Spleen (tissue), 11 donors: ENCODE data around the gene MAPK8IP3. TPM values are rescaled to one million over a fixed set of nuclear protein-coding genes. Genes with fewer than 3 reads are reported as not detected.
A peak's percentile ranks its signal among the peaks of the same experiment; 100 is the strongest.

ENCODE experiments used
- DNase-seq: peaks from one replicate; pipeline ENCODE4 v3.0.0-alpha.2; 2020
- H3K27ac ChIP-seq, 8 donors: fragments of 200-600 bp; sonication (generic) in 7 of 8; 1 replicate in 4 of 8; 2 replicates in 4 of 8; pipeline versions ENCODE4 v1.5.0 to v1.8.0; 2016 to 2021; ENCODE audit warnings: inconsistent platforms in 4 of 8, mild to moderate bottlenecking in 4 of 8, moderate library complexity in 1 of 8
- H3K27me3 ChIP-seq, 7 donors: fragments of 200-600 bp; sonication (generic) in 6 of 7; replicated peaks in 1 of 7; 1 replicate in 4 of 7; 2 replicates in 3 of 7; pipeline versions ENCODE4 v1.5.0 to v1.8.0; 2016 to 2021; ENCODE audit warnings: inconsistent platforms in 3 of 7, mild to moderate bottlenecking in 1 of 7
- H3K36me3 ChIP-seq, 6 donors: fragments of 200-600 bp; sonication (generic) in 5 of 6; 1 replicate in 4 of 6; 2 replicates in 2 of 6; pipeline versions ENCODE4 v1.5.0 to v1.8.0; 2016 to 2021; ENCODE audit warnings: inconsistent platforms in 2 of 6
- H3K4me1 ChIP-seq, 6 donors: fragments of 200-600 bp; sonication (generic) in 5 of 6; 1 replicate in 3 of 6; 2 replicates in 3 of 6; pipeline versions ENCODE4 v1.5.0 to v1.8.0; 2016 to 2021; ENCODE audit warnings: inconsistent platforms in 3 of 6
- H3K4me3 ChIP-seq, 8 donors: fragments of 200-600 bp; sonication (generic) in 7 of 8; 1 replicate in 4 of 8; 2 replicates in 4 of 8; pipeline versions ENCODE4 v1.5.0 to v1.8.0; 2016 to 2021; ENCODE audit warnings: inconsistent platforms in 4 of 8, mild to moderate bottlenecking in 4 of 8, moderate library complexity in 2 of 8
- H3K9me3 ChIP-seq, 8 donors: fragments of 200-600 bp; sonication (generic) in 7 of 8; 1 replicate in 4 of 8; 2 replicates in 4 of 8; pipeline versions ENCODE4 v1.5.0 to v1.8.0; 2016 to 2021; ENCODE audit warnings: inconsistent platforms in 4 of 8
- CTCF ChIP-seq, 11 experiments: fragments of 200-600 bp in 7 of 11; fragments of 450-650 bp in 4 of 11; sonication (generic) in 4 of 11; IDR thresholded peaks in 8 of 11; conservative IDR thresholded peaks in 3 of 11; 1 replicate in 7 of 11; 2 replicates in 4 of 11; pipeline versions ENCODE4 v1.4.0 to v1.8.0; 2016 to 2021; ENCODE audit warnings: antibody characterized with exemption in 11 of 11, inconsistent platforms in 4 of 11, mild to moderate bottlenecking in 1 of 11
- POLR2A ChIP-seq, 3 donors: fragments of 450-650 bp; IDR thresholded peaks; one replicate each; pipeline ENCODE4 v1.5.1; 2017; ENCODE audit warnings: antibody characterized with exemption in 3 of 3, mild to moderate bottlenecking in 1 of 3
- POLR2AphosphoS5 ChIP-seq, 3 donors: sonication (generic); formaldehyde crosslinking; IDR thresholded peaks; one replicate each; pipeline ENCODE4 v1.5.1; 2017; ENCODE audit warnings: antibody characterized with exemption in 3 of 3
- whole genome bisulfite sequencing, 5 donors: extraction: QIAGEN DNeasy Blood & Tissue Kit in 3 of 5; methylation state at CpG; one replicate each; pipeline versions ENCODE4 v1.1.5 to v1.1.7; 2013 to 2018; 5-methylcytosine and 5-hydroxymethylcytosine counted together
- intact Hi-C: fragments of 100-400 bp; cut with DNase I; formaldehyde crosslinking; loops from one replicate; pipeline ENCODE4 v1.15.0; 2023; ENCODE audit warnings: low total_unique reads
- polyA plus RNA-seq, 3 donors: library from polyadenylated mRNA; stranded (reverse); fragments of 200-250 nt; gene quantifications; one replicate each; pipeline ENCODE4 v1.2.1, GENCODE V29; 2013
- total RNA-seq, 7 donors: library from RNA; depleted of rRNA in 3 of 7; stranded (reverse); fragments of >200 nt in 3 of 7; fragmentation: NEBNext Ultra II Directional in 4 of 7; extraction: Animal tissue kit (Norgen Biotek cat#: 25700) in 4 of 7; gene quantifications; one replicate each; pipeline versions ENCODE4 v1.1.0 to v1.2.1, GENCODE V29; 2016 to 2021
- donor health status: healthy with polysubstance abuse.
- donor health status: DM: no; HTN: no; CAD: no; lungs with moderate emphysema.
- donor health status: DM: no; HTN: no; CAD: no.
- donor health status: Bipolar disorder and iron deficiency.
- donor health status: healthy.
- donor health status: DM: no; HTN: no; CAD: no.
- donor health status: DM: yes; HTN: yes; CAD: no.

Gene MAPK8IP3
- total and polyA plus RNA-seq, 10 donors: 27.2 to 134 (median 114) TPM

- Histone ChIP-seq H3K27me3 (no peaks in the 10 kb centered on the region), H3K9me3 (no peaks in the 10 kb centered on the region), H3K4me3 (no peak overlapping the region), H3K4me1 (peaks cover 23 to 88% (median 44%) of the 10 kb centered on the region in 6 donors), H3K36me3 (peaks cover 0 to 66% (median 37%) of the 10 kb centered on the region in 6 donors), H3K27ac (peak overlapping the region in 1 of 8 donors; percentile 33)
- 81 to 91% (median 86%) methylated on average over 2 to 27 of the region's 27 CpGs for WGBS, 5 donors
- intact Hi-C loops: no loop called here
- TF ChIP-seq CTCF (IDR thresholded peaks at IDR 0.05 in 8 of 11, conservative IDR thresholded peaks at IDR 0.05 in 3 of 11): no peak
- TF ChIP-seq POLR2AphosphoS5 (IDR thresholded peaks at IDR 0.05): peak; percentile 38 to 73 (median 66)
- peak; percentile 79 for DNase-seq
These were observed 74.0 kb downstream of the MAPK8IP3 start for GRCh38 chr16:1779741-1780676.

- Histone ChIP-seq H3K4me3 (peak overlapping the region in 2 of 8 donors; percentile 86 to 100), H3K9me3 (no peaks in the 10 kb centered on the region), H3K36me3 (peaks cover 0 to 66% (median 35%) of the 10 kb centered on the region in 6 donors), H3K4me1 (peaks cover 22 to 88% (median 45%) of the 10 kb centered on the region in 6 donors), H3K27me3 (no peaks in the 10 kb centered on the region), H3K27ac (no peak overlapping the region)
- intact Hi-C loops: no loop called here
- no peak for DNase-seq
- TF ChIP-seq POLR2A (IDR thresholded peaks at IDR 0.05): no peak
- TF ChIP-seq CTCF (IDR thresholded peaks at IDR 0.05 in 8 of 11, conservative IDR thresholded peaks at IDR 0.05 in 3 of 11): no peak
- TF ChIP-seq POLR2AphosphoS5 (IDR thresholded peaks at IDR 0.05): no peak
- WGBS, 5 donors: 73 to 96% (median 83%) methylated on average over 6 of the region's 6 CpGs
These were observed 74.7 kb downstream of the MAPK8IP3 start for GRCh38 chr16:1780677-1781072.

GRCh38 chr16:1781254-1781653 is 75.3 kb downstream of the MAPK8IP3 start:
- no peaks in the 10 kb centered on the region for H3K9me3 ChIP-seq
- H3K4me1 ChIP-seq: peaks cover 22 to 87% (median 48%) of the 10 kb centered on the region in 6 donors
- peaks cover 0 to 66% (median 33%) of the 10 kb centered on the region in 6 donors for H3K36me3 ChIP-seq
- TF ChIP-seq POLR2AphosphoS5 (IDR thresholded peaks at IDR 0.05) (no peak), CTCF (IDR thresholded peaks at IDR 0.05 in 8 of 11, conservative IDR thresholded peaks at IDR 0.05 in 3 of 11) (no peak), POLR2A (IDR thresholded peaks at IDR 0.05) (no peak)
- no peaks in the 10 kb centered on the region for H3K27me3 ChIP-seq
- DNase-seq: peak; percentile 80
- H3K27ac ChIP-seq: peak overlapping the region in 6 of 8 donors; percentile 86 to 97 (median 95)
- intact Hi-C loops: no loop called here
- 79 to 85% (median 80%) methylated on average over 16 to 20 of the region's 20 CpGs for WGBS, 5 donors
- peak overlapping the region; percentile 86 to 100 (median 94) for H3K4me3 ChIP-seq
